HEK293T (cell line): ENCODE measurements around the gene PLCB1.

Experiments used
- CTCF ChIA-PET: fragments of 350-600 bp; formaldehyde crosslinking; extraction: SDS; loops from one replicate; lab custom pipeline; 2021; ENCODE audit warnings: antibody characterized with exemption, inconsistent platforms; lab: Yijun Ruan, JAX
- POLR2A ChIA-PET: fragments of 350-600 bp; formaldehyde crosslinking; extraction: SDS; loops from one replicate; lab custom pipeline; 2020; ENCODE audit warnings: antibody characterized with exemption, inconsistent platforms; lab: Yijun Ruan, JAX
- DNase-seq: peaks from one replicate; pipeline ENCODE4 v3.0.0; 2012; ENCODE audit warnings: mixed read lengths; ENCODE audit errors: extremely low spot score
- ARNT ChIP-seq: fragments of 450-650 bp; IDR thresholded peaks from 2 replicates; pipeline ENCODE4 v1.6.1; 2017; ENCODE audit warnings: mild to moderate bottlenecking
- BHLHE40 ChIP-seq: fragments of 450-650 bp; IDR thresholded peaks from 2 replicates; pipeline ENCODE4 v1.6.1; 2016; ENCODE audit warnings: mild to moderate bottlenecking, moderate library complexity, borderline replicate concordance
- CTBP1 ChIP-seq: fragments of 450-650 bp; IDR thresholded peaks from 2 replicates; pipeline ENCODE4 v1.6.1; 2016; ENCODE audit warnings: borderline replicate concordance
- ELF4 ChIP-seq: fragments of 450-650 bp; IDR thresholded peaks from 2 replicates; pipeline ENCODE4 v1.6.1; 2017; ENCODE audit warnings: antibody characterized with exemption
- FOXA1 ChIP-seq: fragments of 450-650 bp; IDR thresholded peaks from 2 replicates; pipeline ENCODE4 v1.6.1; 2016; ENCODE audit warnings: mild to moderate bottlenecking
- FOXK2 ChIP-seq: fragments of 450-650 bp; IDR thresholded peaks from 2 replicates; pipeline ENCODE4 v1.6.1; 2016; ENCODE audit warnings: mild to moderate bottlenecking
- FOXM1 ChIP-seq: fragments of 450-650 bp; IDR thresholded peaks from 2 replicates; pipeline ENCODE4 v1.6.1; 2017; ENCODE audit warnings: mild to moderate bottlenecking, borderline replicate concordance
- HDGF ChIP-seq: fragments of 450-650 bp; IDR thresholded peaks from 2 replicates; pipeline ENCODE4 v1.6.1; 2017; ENCODE audit warnings: antibody characterized with exemption, borderline replicate concordance
- L3MBTL2 ChIP-seq: fragments of 450-650 bp; conservative IDR thresholded peaks from 2 replicates; pipeline ENCODE4 v1.6.1; 2016; ENCODE audit warnings: mild to moderate bottlenecking
- LEF1 ChIP-seq: fragments of 450-650 bp; IDR thresholded peaks from 2 replicates; pipeline ENCODE4 v1.6.1; 2017; ENCODE audit warnings: mild to moderate bottlenecking, borderline replicate concordance
- NFRKB ChIP-seq: fragments of 450-650 bp; IDR thresholded peaks from 2 replicates; pipeline ENCODE4 v1.6.1; 2016; ENCODE audit warnings: mild to moderate bottlenecking, moderate library complexity
- SP1 ChIP-seq: fragments of 450-650 bp; IDR thresholded peaks from 2 replicates; pipeline ENCODE4 v1.6.1; 2017
- SUZ12 ChIP-seq: fragments of 450-650 bp; IDR thresholded peaks from 2 replicates; pipeline ENCODE4 v1.6.1; 2016; ENCODE audit warnings: mild to moderate bottlenecking
- TARDBP ChIP-seq: fragments of 450-650 bp; IDR thresholded peaks from 2 replicates; pipeline ENCODE4 v1.6.1; 2016
- ZNF384 ChIP-seq: fragments of 450-650 bp; IDR thresholded peaks from 2 replicates; pipeline ENCODE4 v1.6.1; 2016
- TF ChIP-seq, protein P1 (sequence below): fragments of 450-650 bp; IDR thresholded peaks from 2 replicates; pipeline ENCODE4 v1.6.1; 2016

PLCB1 gene

DNA sequence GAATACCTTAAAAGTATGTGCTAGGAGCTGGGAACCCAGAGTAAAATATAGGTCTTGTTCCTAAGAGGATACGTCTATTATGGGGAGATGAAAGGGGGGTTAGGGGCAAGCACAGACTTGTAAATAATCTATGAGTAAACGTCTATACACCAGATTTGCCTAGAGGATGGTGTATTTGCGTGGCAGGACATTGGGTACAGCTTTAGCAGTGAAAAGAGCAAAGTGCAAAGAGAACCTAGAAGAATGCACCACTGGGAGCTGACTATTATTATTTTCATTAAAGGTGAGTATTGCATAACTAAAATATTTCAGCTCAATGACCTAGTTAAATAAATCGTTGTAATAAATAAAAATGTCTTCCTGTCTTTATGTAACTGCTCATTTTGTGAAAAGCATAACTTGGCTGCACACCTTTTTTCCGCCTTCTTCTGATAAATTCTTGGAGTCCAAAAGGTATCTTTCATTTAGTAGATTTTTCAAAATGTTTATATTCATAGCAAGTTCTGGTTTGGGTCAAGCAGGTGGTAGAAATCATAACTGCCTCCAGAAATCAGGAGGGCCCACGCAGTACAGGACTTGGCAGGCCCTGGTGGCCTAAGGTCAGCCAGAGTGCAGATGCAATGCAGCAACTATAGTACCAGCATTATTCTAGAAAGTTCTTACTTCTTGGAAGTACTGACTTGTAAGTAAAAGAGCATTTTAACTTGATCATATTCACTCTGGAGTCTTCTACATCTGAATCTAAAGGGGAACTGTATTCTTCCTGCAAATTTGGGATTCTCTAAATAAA lies 357.2 kb downstream of the PLCB1 start:
- no peak for DNase-seq
- ChIA-PET CTCF (no interaction called here), POLR2A (no interaction called here)
- TF ChIP-seq FOXK2 (no peak), FOXM1 (no peak), ARNT (no peak), L3MBTL2 (no peak), CTBP1 (no peak), ZNF384 (no peak), LEF1 (no peak), NFRKB (no peak), FOXA1 (no peak), SP1 (no peak), TARDBP (no peak), SUZ12 (no peak), ELF4 (no peak), BHLHE40 (no peak), HDGF (no peak)
- TF ChIP-seq, protein P1, sequence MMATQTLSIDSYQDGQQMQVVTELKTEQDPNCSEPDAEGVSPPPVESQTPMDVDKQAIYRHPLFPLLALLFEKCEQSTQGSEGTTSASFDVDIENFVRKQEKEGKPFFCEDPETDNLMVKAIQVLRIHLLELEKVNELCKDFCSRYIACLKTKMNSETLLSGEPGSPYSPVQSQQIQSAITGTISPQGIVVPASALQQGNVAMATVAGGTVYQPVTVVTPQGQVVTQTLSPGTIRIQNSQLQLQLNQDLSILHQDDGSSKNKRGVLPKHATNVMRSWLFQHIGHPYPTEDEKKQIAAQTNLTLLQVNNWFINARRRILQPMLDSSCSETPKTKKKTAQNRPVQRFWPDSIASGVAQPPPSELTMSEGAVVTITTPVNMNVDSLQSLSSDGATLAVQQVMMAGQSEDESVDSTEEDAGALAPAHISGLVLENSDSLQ: no peak

DNA sequence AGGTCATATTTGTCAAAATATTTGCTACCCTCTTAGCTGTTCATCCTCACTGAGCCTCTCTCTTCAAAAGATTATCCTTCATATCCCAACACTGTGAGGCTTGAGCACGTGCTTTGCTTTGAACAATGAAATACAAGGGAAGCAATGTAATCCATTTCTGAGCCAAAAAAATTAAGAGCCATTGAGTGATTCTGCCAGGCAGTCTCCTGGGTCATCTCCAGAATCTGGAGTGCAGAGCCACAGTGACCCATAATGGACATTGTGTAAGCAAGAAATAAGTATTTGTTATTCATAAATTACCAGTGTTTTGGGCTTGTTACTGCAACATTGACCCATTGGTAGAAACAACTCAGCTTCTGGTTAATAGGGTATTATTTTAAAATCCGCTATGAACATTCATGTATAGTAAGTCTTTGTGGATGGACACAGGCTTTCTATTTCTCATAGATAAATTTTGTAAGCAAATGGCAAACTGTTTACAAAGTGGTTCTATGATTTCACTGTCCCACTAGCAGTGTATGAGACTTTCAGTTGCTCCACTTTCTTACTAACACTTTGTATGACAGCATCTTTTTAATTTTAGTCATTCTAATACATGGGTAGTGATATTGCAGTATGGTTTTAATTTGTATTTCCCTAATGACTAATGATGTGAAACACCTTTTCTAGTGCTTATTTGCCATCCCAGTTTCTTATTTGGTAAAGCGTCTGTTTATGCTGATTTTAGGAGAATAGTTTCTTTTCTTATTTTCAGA lies 358.2 kb downstream of the PLCB1 start:
- no peak for TF ChIP-seq NFRKB
- TF ChIP-seq HDGF: no peak
- no peak for TF ChIP-seq LEF1
- no peak for TF ChIP-seq ARNT
- no peak for TF ChIP-seq BHLHE40
- TF ChIP-seq CTBP1: no peak
- TF ChIP-seq ELF4: no peak
- TF ChIP-seq ZNF384: no peak
- TF ChIP-seq FOXK2: no peak
- no peak for TF ChIP-seq SUZ12
- TF ChIP-seq SP1: no peak
- no peak for TF ChIP-seq TARDBP
- ChIA-PET POLR2A (no interaction called here), CTCF (no interaction called here)
- DNase-seq: no peak

DNA sequence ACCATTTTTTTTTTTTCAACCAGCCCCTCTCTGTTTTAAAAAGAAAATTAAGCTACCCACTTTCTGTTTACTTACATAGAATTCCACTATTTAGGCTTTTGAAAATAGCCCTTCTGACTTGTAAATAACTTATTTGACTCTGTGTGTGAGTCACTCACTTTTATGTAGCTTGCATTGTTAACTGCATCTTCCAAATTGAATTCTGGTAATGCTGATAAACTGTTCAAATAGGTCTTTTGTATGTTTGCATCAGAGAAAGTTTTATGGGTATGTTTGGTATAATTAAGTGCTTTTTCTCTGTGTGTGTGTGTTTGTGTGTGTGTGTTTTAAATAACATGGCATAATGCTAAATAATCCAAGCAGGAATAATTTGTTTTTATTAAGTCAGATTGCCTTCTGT lies 360.1 kb downstream of the PLCB1 start:
- ChIA-PET CTCF (no interaction called here), POLR2A (no interaction called here)
- DNase-seq: no peak
- no peak for TF ChIP-seq FOXM1
- TF ChIP-seq BHLHE40: no peak
- TF ChIP-seq NFRKB: no peak
- TF ChIP-seq ELF4: no peak
- no peak for TF ChIP-seq ARNT
- TF ChIP-seq HDGF: no peak
- TF ChIP-seq FOXA1: no peak
- no peak for TF ChIP-seq LEF1
- no peak for TF ChIP-seq SP1
- no peak for TF ChIP-seq L3MBTL2
- TF ChIP-seq SUZ12: no peak
- TF ChIP-seq ZNF384: no peak
- TF ChIP-seq TARDBP: no peak
- TF ChIP-seq FOXK2: no peak
- no peak for TF ChIP-seq CTBP1
- TF ChIP-seq, protein P1: no peak

DNA sequence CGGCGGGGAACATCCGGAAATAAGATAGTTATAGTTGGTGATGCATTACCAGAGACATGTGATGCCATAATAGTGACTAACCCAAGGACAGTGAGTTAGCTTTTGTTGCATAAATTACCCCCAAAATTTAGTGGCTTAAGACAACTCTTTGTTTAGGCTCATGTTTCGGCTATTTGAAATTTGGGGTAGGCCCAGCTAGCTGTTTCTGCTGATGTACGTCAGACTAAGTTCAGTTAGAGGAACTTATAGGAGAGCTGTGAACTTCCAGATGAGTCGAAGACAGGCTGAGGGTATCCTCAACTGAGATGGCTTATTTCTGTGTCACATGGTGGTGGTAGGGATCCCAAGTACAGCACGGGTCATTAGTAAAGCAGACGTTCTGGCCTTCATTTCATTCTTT lies 366.5 kb downstream of the PLCB1 start:
- CTCF ChIA-PET: interaction anchor here (0.7 kb wide), 1 partner anchor 24 kb away, joined by 3 read pairs; no protein-coding TSS in a partner anchor
- POLR2A ChIA-PET: no interaction called here
- no peak for TF ChIP-seq SUZ12
- TF ChIP-seq FOXM1: no peak
- no peak for TF ChIP-seq FOXK2
- TF ChIP-seq ZNF384: no peak
- TF ChIP-seq TARDBP: no peak
- TF ChIP-seq, protein P1: no peak
- no peak for TF ChIP-seq FOXA1
- no peak for TF ChIP-seq L3MBTL2
- DNase-seq: no peak

DNA sequence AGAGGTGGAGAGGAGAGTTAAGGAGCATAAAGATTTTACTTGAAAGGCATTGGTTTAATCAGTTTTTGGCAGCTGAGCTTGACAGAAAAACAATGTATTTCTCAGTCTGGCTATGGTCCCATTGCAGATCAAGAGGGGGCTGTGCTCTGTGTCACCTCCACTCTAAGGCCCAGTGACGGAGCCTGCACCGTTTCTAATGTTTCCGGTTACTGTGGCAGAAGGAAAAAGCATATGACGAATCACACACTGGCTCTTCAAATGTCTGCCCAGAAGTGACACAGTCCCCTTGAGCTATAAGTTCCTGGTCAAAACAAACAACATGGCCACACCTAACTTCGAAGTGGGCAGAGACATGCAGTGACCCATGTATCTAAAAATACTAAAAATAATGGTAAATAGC lies 372.0 kb downstream of the PLCB1 start:
- DNase-seq: no peak
- TF ChIP-seq FOXM1: no peak
- no peak for TF ChIP-seq ZNF384
- no peak for TF ChIP-seq ARNT
- TF ChIP-seq LEF1: no peak
- TF ChIP-seq BHLHE40: no peak
- TF ChIP-seq L3MBTL2: no peak
- TF ChIP-seq SUZ12: no peak
- TF ChIP-seq SP1: no peak
- TF ChIP-seq, protein P1: no peak
- no peak for TF ChIP-seq HDGF
- no peak for TF ChIP-seq NFRKB
- TF ChIP-seq FOXA1: no peak
- TF ChIP-seq CTBP1: no peak
- ChIA-PET POLR2A (no interaction called here), CTCF (no interaction called here)
